ENCODE results near the gene PLXND1.

Gene PLXND1

GRCh38 chr3:129539206-129539605 is 67.3 kb downstream of the PLXND1 start:
- no peaks in the 10 kb centered on the region for H3K27me3 ChIP-seq (ENCODE audit: control insufficient read depth, insufficient read depth, low read length)
- no peaks in the 10 kb centered on the region for H3K79me2 ChIP-seq
- H3K4me3 ChIP-seq (ENCODE audit: low read depth, low read length): no peak overlapping the region
- H3K4me1 ChIP-seq: peaks cover 14% of the 10 kb centered on the region
- no peak overlapping the region for H2AFZ ChIP-seq
- H3K27ac ChIP-seq: no peak overlapping the region
- H3K36me3 ChIP-seq (ENCODE audit: control insufficient read depth, insufficient read depth, low read length): no peaks in the 10 kb centered on the region
- TF ChIP-seq CTCF (IDR thresholded peaks at IDR 0.05): no peak
- H3K4me2 ChIP-seq (ENCODE audit: low read length): no peak overlapping the region
- H3K9me3 ChIP-seq (ENCODE audit: control insufficient read depth, low read length): no peaks in the 10 kb centered on the region
- H3K9ac ChIP-seq: no peak overlapping the region

GRCh38 chr3:129536804-129537203 is 69.7 kb downstream of the PLXND1 start:
- Histone ChIP-seq H3K79me2 (no peaks in the 10 kb centered on the region), H3K9me3 (ENCODE audit: control insufficient read depth, low read length) (no peaks in the 10 kb centered on the region), H3K27me3 (ENCODE audit: control insufficient read depth, insufficient read depth, low read length) (no peaks in the 10 kb centered on the region), H3K27ac (no peak overlapping the region), H3K4me3 (ENCODE audit: low read depth, low read length) (no peak overlapping the region), H3K4me2 (ENCODE audit: low read length) (no peak overlapping the region), H3K4me1 (peaks cover 16% of the 10 kb centered on the region), H3K36me3 (ENCODE audit: control insufficient read depth, insufficient read depth, low read length) (no peaks in the 10 kb centered on the region), H3K9ac (no peak overlapping the region), H2AFZ (no peak overlapping the region)
- no peak for TF ChIP-seq CTCF (IDR thresholded peaks at IDR 0.05)

- Histone ChIP-seq H3K36me3 (ENCODE audit: control insufficient read depth, insufficient read depth, low read length) (no peaks in the 10 kb centered on the region), H3K9ac (no peak overlapping the region), H2AFZ (peak overlapping the region; percentile 52), H3K79me2 (no peaks in the 10 kb centered on the region), H3K9me3 (ENCODE audit: control insufficient read depth, low read length) (no peaks in the 10 kb centered on the region), H3K27ac (no peak overlapping the region), H3K4me3 (ENCODE audit: low read depth, low read length) (no peak overlapping the region), H3K27me3 (ENCODE audit: control insufficient read depth, insufficient read depth, low read length) (no peaks in the 10 kb centered on the region), H3K4me1 (peaks cover 16% of the 10 kb centered on the region), H3K4me2 (ENCODE audit: low read length) (no peak overlapping the region)
- no peak for TF ChIP-seq CTCF (IDR thresholded peaks at IDR 0.05)
Observed at GRCh38 chr3:129536374-129536667, 70.2 kb downstream of the PLXND1 start.

- Histone ChIP-seq H3K79me2 (no peaks in the 10 kb centered on the region), H3K9me3 (ENCODE audit: control insufficient read depth, low read length) (no peaks in the 10 kb centered on the region)
Observed at GRCh38 chr3:129535075-129535474, 71.4 kb downstream of the PLXND1 start.

More at GRCh38 chr3:129535075-129535474, 71.4 kb downstream of the PLXND1 start:
- H3K4me3 ChIP-seq (ENCODE audit: low read depth, low read length): no peak overlapping the region
- H3K27ac ChIP-seq: no peak overlapping the region
- no peak overlapping the region for H2AFZ ChIP-seq
- TF ChIP-seq CTCF (IDR thresholded peaks at IDR 0.05): no peak
- H3K36me3 ChIP-seq (ENCODE audit: control insufficient read depth, insufficient read depth, low read length): no peaks in the 10 kb centered on the region
- H3K4me2 ChIP-seq (ENCODE audit: low read length): no peak overlapping the region
- H3K9ac ChIP-seq: no peak overlapping the region
- H3K4me1 ChIP-seq: peaks cover 16% of the 10 kb centered on the region
- no peaks in the 10 kb centered on the region for H3K27me3 ChIP-seq (ENCODE audit: control insufficient read depth, insufficient read depth, low read length)
